ENCODE results near the gene GALNT12. TPM values are rescaled to one million over a fixed set of nuclear protein-coding genes. Genes with fewer than 3 reads are reported as not detected.
A peak's percentile ranks its signal among the peaks of the same experiment; 100 is the strongest.

The GALNT12 gene
- total RNA-seq, 1 experiment from 2014 or later = 52.9 TPM

GRCh38 chr9:98808875-98809274, 1.4 kb downstream of the GALNT12 start:
- Histone ChIP-seq H3K4me1 (replicated peaks; ENCODE audit: insufficient read depth) (peaks cover 76% of the 10 kb centered on the region), H2AFZ (peak overlapping the region; percentile 83), H3K4me2 (peak overlapping the region; percentile 94), H3F3A (ENCODE audit: insufficient read depth, low read depth) (peaks cover 54% of the 10 kb centered on the region), H3K9me2 (ENCODE audit: insufficient read depth) (no peaks in the 10 kb centered on the region), H3K27me3 (ENCODE audit: insufficient read depth, low read depth) (no peaks in the 10 kb centered on the region), H3K36me3 (ENCODE audit: low read depth) (peaks cover 4% of the 10 kb centered on the region; the same call in 1 of the 2 replicates), H3K9me3 (ENCODE audit: insufficient read depth, low read depth) (peaks cover 3% of the 10 kb centered on the region; the same call in 1 of the 2 replicates), H3K79me2 (ENCODE audit: low read depth) (peaks cover 45% of the 10 kb centered on the region), H4K20me1 (ENCODE audit: insufficient read depth) (no peaks in the 10 kb centered on the region), H3K27ac (peak overlapping the region; percentile 77), H3K4me3 (peak overlapping the region; percentile 87; the same call in 1 of the 2 replicates)
- intact Hi-C loops (cut with micrococcal nuclease; ENCODE audit: unreplicated experiment) = loop anchor here (1.0 to 10.0 kb wide), 4 partner anchors 39 to 886 kb away; partner anchors contain the start of genes ALG2, NANS, SEC61B and TRMO
- ChIA-PET POLR2A (ENCODE audit: unreplicated experiment) (interaction anchor here (0.6 kb wide), 2 partner anchors 251 to 1111 kb away, joined by 3 to 14 read pairs; no protein-coding TSS in a partner anchor), CTCF (interaction anchor here (1.4 kb wide), 1 partner anchor 39 kb away, joined by 3 read pairs; no protein-coding TSS in a partner anchor)
- peak in 1 of 2 experiments; percentile 56 for DNase-seq
- TF ChIP-seq EZH2 (IDR thresholded peaks at IDR 0.05; ENCODE audit: low read depth) (no peak), CTCF (conservative IDR thresholded peaks at IDR 0.05) (no peak)
- TSS peak; percentile 27 for BruUV-seq (replicated peaks)

GRCh38 chr9:98809311-98810101, 2.0 kb downstream of the GALNT12 start:
- H3K79me2 ChIP-seq (ENCODE audit: low read depth) = peaks cover 50% of the 10 kb centered on the region
- H3K4me1 ChIP-seq (replicated peaks; ENCODE audit: insufficient read depth) = peaks cover 70% of the 10 kb centered on the region
- H4K20me1 ChIP-seq (ENCODE audit: insufficient read depth) = no peaks in the 10 kb centered on the region
- no peak for DNase-seq
- H2AFZ ChIP-seq = no peak overlapping the region
- intact Hi-C loops (cut with micrococcal nuclease; ENCODE audit: unreplicated experiment) = loop anchor here (2.0 to 10.0 kb wide), 3 partner anchors 413 to 887 kb away; partner anchors contain the start of genes ALG2, NANS, SEC61B and TRMO
- H3K36me3 ChIP-seq (ENCODE audit: low read depth) = peaks cover 8% of the 10 kb centered on the region; the same call in 1 of the 2 replicates
- H3K9me2 ChIP-seq (ENCODE audit: insufficient read depth) = no peaks in the 10 kb centered on the region
- H3K27ac ChIP-seq = peak overlapping the region; percentile 77
- BruUV-seq (replicated peaks) = no TSS peak
- peaks cover 57% of the 10 kb centered on the region for H3F3A ChIP-seq (ENCODE audit: insufficient read depth, low read depth)
- H3K27me3 ChIP-seq (ENCODE audit: insufficient read depth, low read depth) = no peaks in the 10 kb centered on the region
- peak overlapping the region; percentile 87; the same call in 1 of the 2 replicates for H3K4me3 ChIP-seq
- peak overlapping the region; percentile 94 for H3K4me2 ChIP-seq
- ChIA-PET CTCF (interaction anchor here (0.7 kb wide), 1 partner anchor 34 kb away, joined by 3 read pairs; no protein-coding TSS in a partner anchor), POLR2A (ENCODE audit: unreplicated experiment) (no interaction called here)
- peaks cover 3% of the 10 kb centered on the region; the same call in 1 of the 2 replicates for H3K9me3 ChIP-seq (ENCODE audit: insufficient read depth, low read depth)
- TF ChIP-seq CTCF (conservative IDR thresholded peaks at IDR 0.05) (no peak), EZH2 (IDR thresholded peaks at IDR 0.05; ENCODE audit: low read depth) (no peak)

GRCh38 chr9:98810102-98810842, 2.8 kb downstream of the GALNT12 start:
- H3K36me3 ChIP-seq (ENCODE audit: low read depth) = peaks cover 8% of the 10 kb centered on the region; the same call in 1 of the 2 replicates
- no peak for DNase-seq
- CTCF ChIA-PET = interaction anchor here (0.7 kb wide), 1 partner anchor 35 kb away, joined by 3 read pairs; no protein-coding TSS in a partner anchor
- no TSS peak for BruUV-seq (replicated peaks)
- peak overlapping the region; percentile 77 for H3K27ac ChIP-seq
- intact Hi-C loops (cut with micrococcal nuclease; ENCODE audit: unreplicated experiment) = no loop called here
- POLR2A ChIA-PET (ENCODE audit: unreplicated experiment) = interaction anchor here (0.6 kb wide), 1 partner anchor 548 kb away, joined by 5 read pairs; no protein-coding TSS in a partner anchor
- H2AFZ ChIP-seq = no peak overlapping the region
- peaks cover 57% of the 10 kb centered on the region for H3F3A ChIP-seq (ENCODE audit: insufficient read depth, low read depth)
- H3K9me2 ChIP-seq (ENCODE audit: insufficient read depth) = no peaks in the 10 kb centered on the region
- TF ChIP-seq EZH2 (IDR thresholded peaks at IDR 0.05; ENCODE audit: low read depth) = no peak
- no peak for TF ChIP-seq CTCF (conservative IDR thresholded peaks at IDR 0.05)
- H3K9me3 ChIP-seq (ENCODE audit: insufficient read depth, low read depth) = peaks cover 3% of the 10 kb centered on the region; the same call in 1 of the 2 replicates
- H3K4me3 ChIP-seq = no peak overlapping the region; the same call in 1 of the 2 replicates
- no peaks in the 10 kb centered on the region for H3K27me3 ChIP-seq (ENCODE audit: insufficient read depth, low read depth)
- no peaks in the 10 kb centered on the region for H4K20me1 ChIP-seq (ENCODE audit: insufficient read depth)
- H3K4me2 ChIP-seq = peak overlapping the region; percentile 94
- H3K4me1 ChIP-seq (replicated peaks; ENCODE audit: insufficient read depth) = peaks cover 62% of the 10 kb centered on the region
- H3K79me2 ChIP-seq (ENCODE audit: low read depth) = peaks cover 55% of the 10 kb centered on the region

Measured in PC-9 (cell line).